ENCODE measurements around the gene CNNM4. TPM values are rescaled to one million over a fixed set of nuclear protein-coding genes. Genes with fewer than 3 reads are reported as not detected.

The CNNM4 gene
- polyA plus RNA-seq, 10 donors, result 16.4 to 39.2 (median 29.7) TPM

GRCh38 chr2:96856776-96857666 lies 96.3 kb downstream of the CNNM4 start:
- peak in 1 of 3 donors; percentile 67 for DNase-seq

- DNase-seq, result peak; percentile 99 to 100 (median 99)
Measured at GRCh38 chr2:96857667-96858372, 97.1 kb downstream of the CNNM4 start, which contains the start of gene ANKRD39. TSS of gene ANKRD39 (minus strand) at chr2:96858016. CDS start at chr2:96857987, 29 bp downstream.

GRCh38 chr2:96859099-96859649 lies 98.5 kb downstream of the CNNM4 start:
- DNase-seq, result peak in 1 of 3 donors; percentile 65

- no peak for DNase-seq
Measured at GRCh38 chr2:96859681-96860064, 99.0 kb downstream of the CNNM4 start.

- DNase-seq, result no peak
Measured at GRCh38 chr2:96860065-96861029, 99.6 kb downstream of the CNNM4 start.

GRCh38 chr2:96861074-96861473 lies 100.4 kb downstream of the CNNM4 start:
- no peak for DNase-seq

Other genes starting within 250 kb of the CNNM4 start
- gene ARID5A, start 224.2 kb upstream of the CNNM4 start, polyA plus RNA-seq (ENCODE audit: insufficient read length in 10 of 10), result 10 to 100 TPM; 16.9 to 42.0 (median 23.4) TPM
- 10 to 100 TPM; 23.7 to 38.7 (median 30.8) TPM for gene KANSL3, start 122.6 kb upstream of the CNNM4 start, polyA plus RNA-seq (ENCODE audit: insufficient read length in 10 of 10)
- 1 to 10 TPM in 4 of 10 donors, under 1 TPM in 6; 0.26 to 2.7 (median 0.80) TPM for gene FER1L5, start 118.1 kb upstream of the CNNM4 start, polyA plus RNA-seq (ENCODE audit: insufficient read length in 10 of 10)
- gene LMAN2L, start 20.8 kb upstream of the CNNM4 start, polyA plus RNA-seq (ENCODE audit: insufficient read length in 10 of 10), result 10 to 100 TPM; 20.8 to 27.5 (median 25.9) TPM
- 10 to 100 TPM; 13.5 to 24.2 (median 18.3) TPM for gene CNNM3, start 55.4 kb downstream of the CNNM4 start, polyA plus RNA-seq (ENCODE audit: insufficient read length in 10 of 10)
- 10 to 100 TPM in 4 of 10 donors, 1 to 10 TPM in 6; 5.7 to 18.8 (median 9.0) TPM for gene ANKRD23, start 83.1 kb downstream of the CNNM4 start, polyA plus RNA-seq (ENCODE audit: insufficient read length in 10 of 10)
- 1 to 10 TPM; 4.2 to 8.7 (median 6.6) TPM for gene ANKRD39, start 97.1 kb downstream of the CNNM4 start, polyA plus RNA-seq (ENCODE audit: insufficient read length in 10 of 10)
- gene SEMA4C, start 109.2 kb downstream of the CNNM4 start, polyA plus RNA-seq (ENCODE audit: insufficient read length in 10 of 10), result 10 to 100 TPM; 22.9 to 35.5 (median 28.6) TPM
- gene FAM178B, start 225.7 kb downstream of the CNNM4 start, polyA plus RNA-seq (ENCODE audit: insufficient read length in 10 of 10), result 1 to 10 TPM in 6 of 10 donors, under 1 TPM in 4; 0.37 to 1.5 (median 1.1) TPM